HG02642 (cell line): ENCODE results near the gene AP5B1.

Source experiments
- ATAC-seq: cut with Tn5 transposase; IDR thresholded peaks from one replicate; pipeline ENCODE4 v1.9.1; 2021; ENCODE audit warnings: mild to moderate bottlenecking; ENCODE audit not compliant: unreplicated experiment, poor library complexity

AP5B1 gene

GRCh38 chr11:65803797-65804492, 23.2 kb upstream of the AP5B1 start:
- no peak for ATAC-seq

- ATAC-seq = peak; percentile 68
Measured at GRCh38 chr11:65802841-65803240, 22.1 kb upstream of the AP5B1 start.

- no peak for ATAC-seq
Measured at GRCh38 chr11:65801153-65801987, 20.6 kb upstream of the AP5B1 start.

DNA sequence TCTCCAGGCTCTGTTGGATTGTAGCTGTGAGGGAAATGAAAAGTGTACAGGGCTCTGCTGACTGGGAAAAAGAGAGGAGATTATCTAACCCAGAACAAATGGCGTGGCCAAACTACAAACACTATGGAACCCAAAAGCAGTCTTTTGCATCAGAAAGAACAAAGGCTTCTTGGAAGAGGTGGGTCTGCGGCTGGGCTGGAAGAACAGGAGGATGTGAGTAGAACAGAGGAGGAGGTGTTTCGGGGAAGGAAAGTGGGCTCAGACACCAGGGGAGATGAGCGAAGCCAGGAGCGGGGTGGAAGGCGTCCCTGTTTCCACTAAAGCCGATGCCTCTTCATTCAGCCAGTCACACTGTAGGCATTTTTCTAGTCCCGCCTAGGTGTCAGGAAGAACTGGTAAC, 18.1 kb upstream of the AP5B1 start:
- ATAC-seq = no peak

- ATAC-seq = no peak
Measured at GRCh38 chr11:65797711-65798110, 16.9 kb upstream of the AP5B1 start.

DNA sequence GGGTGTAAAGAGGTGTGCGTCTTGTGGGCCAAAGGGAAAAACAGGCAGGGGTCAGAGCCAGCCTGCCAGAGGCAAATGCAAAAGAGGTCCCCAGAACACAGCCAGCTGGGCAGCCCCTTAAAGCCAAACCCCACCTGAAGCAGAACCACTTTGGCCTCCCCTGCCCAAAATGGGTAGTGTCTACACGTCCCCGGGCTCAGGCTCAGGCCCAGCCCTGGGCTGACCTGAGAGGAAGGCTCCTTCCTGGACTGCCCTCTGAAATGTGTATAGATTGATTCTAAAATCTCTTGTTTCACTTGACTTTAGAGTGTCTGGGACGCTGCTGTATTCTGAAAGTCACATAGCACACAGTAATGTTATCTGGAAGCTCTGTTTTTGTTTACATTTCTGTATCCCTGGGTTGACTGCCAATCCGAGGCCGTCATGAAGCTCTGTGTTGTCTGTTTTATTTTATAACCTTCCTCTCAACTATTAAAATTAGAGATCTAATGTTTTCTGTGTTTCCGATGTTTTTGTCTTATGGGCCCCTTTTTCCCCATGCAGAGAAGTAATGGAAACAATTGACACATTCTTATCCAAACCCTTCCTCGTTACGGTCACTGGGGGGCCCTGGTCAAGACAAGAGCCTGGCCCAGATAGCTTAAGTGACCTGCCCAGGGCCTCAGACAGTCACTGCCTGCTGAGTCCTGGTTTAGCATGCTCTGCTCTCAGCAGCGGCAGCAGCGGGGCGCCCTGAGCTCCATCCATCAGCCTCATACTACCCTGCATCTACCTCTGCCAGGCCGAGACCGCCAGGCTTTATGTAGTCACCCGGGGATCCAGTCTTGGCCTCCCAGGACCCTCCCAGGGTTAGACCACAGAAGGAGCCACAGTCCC, 16.2 kb upstream of the AP5B1 start:
- no peak for ATAC-seq

GRCh38 chr11:65794570-65795510, 14.1 kb upstream of the AP5B1 start:
- ATAC-seq = no peak

GRCh38 chr11:65793625-65794400, 13.0 kb upstream of the AP5B1 start:
- ATAC-seq = no peak

- no peak for ATAC-seq
Measured at GRCh38 chr11:65793144-65793581, 12.4 kb upstream of the AP5B1 start.

- ATAC-seq = no peak
Measured at GRCh38 chr11:65792456-65792855, 11.7 kb upstream of the AP5B1 start.

- ATAC-seq = peak; percentile 76
Measured at GRCh38 chr11:65791719-65792213, 11.0 kb upstream of the AP5B1 start.

- no peak for ATAC-seq
Measured at GRCh38 chr11:65790902-65791650, 10.3 kb upstream of the AP5B1 start.

DNA sequence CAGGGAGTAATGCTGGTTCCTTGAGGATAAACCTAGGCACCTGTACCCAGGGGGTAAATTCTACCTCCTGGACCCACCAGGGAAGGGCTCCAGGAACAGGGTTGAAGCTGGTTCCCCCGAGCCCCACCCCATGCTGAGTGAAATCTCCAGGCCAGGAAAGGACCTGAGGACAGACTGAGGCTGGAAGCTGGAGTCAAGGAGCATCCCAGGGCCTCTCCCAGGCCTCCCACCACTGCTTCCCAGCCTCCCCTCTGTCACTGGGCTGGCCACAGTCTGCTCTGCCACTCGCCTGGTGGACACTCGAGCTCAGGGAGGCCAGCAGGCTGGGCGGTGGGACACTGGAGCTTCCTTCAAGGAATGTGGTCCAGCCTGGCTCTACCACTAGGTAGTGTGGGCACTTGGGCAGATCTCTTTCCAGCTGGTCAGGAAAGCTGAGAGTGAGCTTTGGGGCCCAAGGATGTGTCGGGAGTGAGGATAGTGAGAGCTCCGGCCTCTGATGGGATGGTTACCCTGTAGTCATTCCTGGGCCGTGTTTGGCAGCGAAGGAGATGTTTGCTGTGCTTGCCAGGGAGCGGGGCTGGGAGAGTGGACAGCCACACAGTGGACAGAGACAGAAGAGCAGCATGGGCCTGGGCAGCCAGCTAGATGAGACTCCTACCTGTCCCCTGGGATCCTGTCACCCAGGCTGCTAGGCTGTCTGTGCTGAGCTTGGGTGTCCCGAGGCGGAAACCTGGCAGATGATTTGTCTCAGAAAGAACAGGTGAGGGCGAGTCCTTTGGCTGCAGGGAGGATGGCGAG, 9.5 kb upstream of the AP5B1 start:
- no peak for ATAC-seq

DNA sequence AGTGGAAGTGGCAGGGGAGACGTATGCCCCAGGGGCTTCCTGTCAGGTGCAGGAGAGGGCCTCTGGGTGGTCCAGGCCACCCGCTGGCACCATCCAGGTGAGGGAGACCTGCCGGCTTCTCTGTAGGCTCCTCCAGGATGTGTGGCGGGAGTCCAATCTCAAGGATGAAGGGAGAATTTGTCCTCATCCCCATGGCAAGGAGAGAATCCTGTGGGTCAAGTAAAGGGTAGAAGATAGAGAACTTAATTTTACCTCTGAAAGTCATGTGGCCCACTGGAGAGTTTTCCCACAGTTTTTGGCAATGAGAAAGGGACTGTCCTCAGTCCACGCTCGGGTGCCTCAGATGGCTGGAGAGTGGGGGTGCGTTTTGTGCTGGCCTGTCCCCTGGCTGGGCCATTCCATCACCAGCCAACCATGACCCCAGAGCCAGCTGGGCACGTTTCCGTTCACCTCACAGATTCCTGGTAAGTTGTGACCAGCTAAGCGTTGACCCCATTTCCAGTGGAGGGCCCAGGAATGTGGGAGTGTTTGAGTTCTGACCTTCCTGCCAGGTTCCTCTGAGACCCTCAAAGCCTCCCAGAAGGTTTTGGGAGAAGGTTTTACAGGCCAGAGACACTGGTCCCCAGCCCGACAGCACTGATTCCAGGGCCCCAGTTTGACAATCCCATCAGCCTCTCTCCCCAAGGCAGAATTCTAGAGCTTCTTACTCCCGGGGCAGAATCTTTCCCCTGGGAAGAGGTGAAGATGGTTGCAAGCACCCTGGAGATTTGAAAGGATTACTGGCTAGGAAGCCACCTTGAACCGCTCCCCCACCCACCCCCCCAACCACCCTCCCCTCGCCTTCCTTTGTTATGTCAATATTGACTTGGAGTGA, 8.7 kb upstream of the AP5B1 start:
- ATAC-seq = no peak

DNA sequence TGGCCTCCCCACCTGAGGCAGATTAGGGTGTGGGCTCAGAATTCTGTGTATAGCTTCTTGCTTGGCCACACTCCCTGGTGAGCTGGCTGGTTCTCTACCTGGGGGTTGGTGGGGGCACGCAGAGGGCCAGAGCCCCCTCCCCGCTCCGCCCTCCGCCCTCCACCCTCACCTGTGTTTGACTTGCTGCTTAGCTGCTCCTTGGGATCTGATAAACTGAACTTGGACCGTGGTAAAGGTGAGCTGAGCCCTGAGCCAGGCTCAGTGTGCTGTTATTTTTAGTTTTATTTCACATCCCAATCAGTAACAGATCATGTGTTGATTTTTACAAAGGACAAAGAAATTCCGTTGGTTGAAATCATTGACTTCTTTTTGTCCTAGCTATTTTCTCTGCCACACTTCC, 8.0 kb upstream of the AP5B1 start:
- ATAC-seq = no peak
